Natural killer cell (primary cell): ENCODE data around the gene TTLL1. TPM values are rescaled to one million over a fixed set of nuclear protein-coding genes. Genes with fewer than 3 reads are reported as not detected.

Experiments
- ATAC-seq, 3 donors: fragments of 150-1000 bp in 2 of 3; fragments of 200-7000 bp in 1 of 3; cut with Tn5 transposase; 1 replicate in 1 of 3; 2 replicates in 2 of 3; pipeline ENCODE4 v1.10.0; 2021; ENCODE audit warnings: mild to moderate bottlenecking in 2 of 3, moderate library complexity in 2 of 3
- DNase-seq, 2 donors: peaks; one replicate each; pipeline versions ENCODE4 v3.0.0 to v3.0.0-alpha.2; 2013 to 2021; ENCODE audit warnings: mixed read lengths in 1 of 2
- H3K27ac ChIP-seq: one replicate; pipeline ENCODE4 v1.5.1; 2013; ENCODE audit warnings: mild to moderate bottlenecking, low read length
- H3K27me3 ChIP-seq: one replicate; pipeline ENCODE4 v1.6.1; 2013; ENCODE audit warnings: low read length; ENCODE audit not compliant: control insufficient read depth, insufficient read depth
- H3K36me3 ChIP-seq: one replicate; pipeline ENCODE4 v1.6.1; 2013; ENCODE audit warnings: low read length; ENCODE audit not compliant: control insufficient read depth, insufficient read depth
- H3K4me1 ChIP-seq: one replicate; pipeline ENCODE4 v1.6.1; 2013; ENCODE audit warnings: low read length; ENCODE audit not compliant: control insufficient read depth, insufficient read depth
- H3K4me3 ChIP-seq: one replicate; pipeline ENCODE4 v1.5.1; 2013; ENCODE audit warnings: low read length
- H3K9me3 ChIP-seq: one replicate; pipeline ENCODE4 v1.6.1; 2013; ENCODE audit warnings: low read length; ENCODE audit not compliant: control insufficient read depth, insufficient read depth
- H3K27ac Mint-ChIP-seq, 2 donors: one replicate each; pipeline ENCODE4 v1.8.0; 2022; ENCODE audit warnings: mild to moderate bottlenecking in 2 of 2, mixed read lengths in 2 of 2, moderate library complexity in 1 of 2
- H3K27me3 Mint-ChIP-seq, 2 donors: one replicate each; pipeline ENCODE4 v1.8.0; 2022; ENCODE audit warnings: low read depth in 2 of 2, mixed read lengths in 2 of 2
- H3K36me3 Mint-ChIP-seq: one replicate; pipeline ENCODE4 v1.8.0; 2022; ENCODE audit warnings: mixed read lengths
- H3K4me1 Mint-ChIP-seq, 2 donors: one replicate each; pipeline ENCODE4 v1.8.0; 2022; ENCODE audit warnings: mixed read lengths in 2 of 2
- H3K4me3 Mint-ChIP-seq: one replicate; pipeline ENCODE4 v1.8.0; 2022; ENCODE audit warnings: mild to moderate bottlenecking, moderate library complexity, mixed read lengths
- H3K9me3 Mint-ChIP-seq, 2 donors: one replicate each; pipeline ENCODE4 v1.8.0; 2022; ENCODE audit warnings: mixed read lengths in 2 of 2
- WGBS: methylation state at CpG from one replicate; pipeline ENCODE4 v1.1.7; 2013; ENCODE audit warnings: missing lambda C conversion rate; ENCODE audit not compliant: insufficient coverage; 5-methylcytosine and 5-hydroxymethylcytosine counted together
- intact Hi-C: fragments of 100-400 bp; cut with micrococcal nuclease; formaldehyde crosslinking; loops from one replicate; pipeline ENCODE4 v1.14.2; 2022
- total RNA-seq, 4 donors: library from RNA; stranded (reverse); fragments of 120-200 nt in 1 of 4; gene quantifications; one replicate each; pipeline versions ENCODE4 v1.2.3 to v1.2.4, GENCODE V29; 2013 to 2022
- TF ChIP-seq, protein P1 (sequence below): fragments of 200-600 bp; IDR thresholded peaks from one replicate; pipeline ENCODE4 v1.8.0; 2022; ENCODE audit warnings: antibody characterized with exemption

Gene TTLL1
- total RNA-seq, 3 donors from 2014 or later (not counting 1 experiment from before 2014, with no cell fraction given), result 4.4 to 6.5 (median 6.0) TPM

DNA sequence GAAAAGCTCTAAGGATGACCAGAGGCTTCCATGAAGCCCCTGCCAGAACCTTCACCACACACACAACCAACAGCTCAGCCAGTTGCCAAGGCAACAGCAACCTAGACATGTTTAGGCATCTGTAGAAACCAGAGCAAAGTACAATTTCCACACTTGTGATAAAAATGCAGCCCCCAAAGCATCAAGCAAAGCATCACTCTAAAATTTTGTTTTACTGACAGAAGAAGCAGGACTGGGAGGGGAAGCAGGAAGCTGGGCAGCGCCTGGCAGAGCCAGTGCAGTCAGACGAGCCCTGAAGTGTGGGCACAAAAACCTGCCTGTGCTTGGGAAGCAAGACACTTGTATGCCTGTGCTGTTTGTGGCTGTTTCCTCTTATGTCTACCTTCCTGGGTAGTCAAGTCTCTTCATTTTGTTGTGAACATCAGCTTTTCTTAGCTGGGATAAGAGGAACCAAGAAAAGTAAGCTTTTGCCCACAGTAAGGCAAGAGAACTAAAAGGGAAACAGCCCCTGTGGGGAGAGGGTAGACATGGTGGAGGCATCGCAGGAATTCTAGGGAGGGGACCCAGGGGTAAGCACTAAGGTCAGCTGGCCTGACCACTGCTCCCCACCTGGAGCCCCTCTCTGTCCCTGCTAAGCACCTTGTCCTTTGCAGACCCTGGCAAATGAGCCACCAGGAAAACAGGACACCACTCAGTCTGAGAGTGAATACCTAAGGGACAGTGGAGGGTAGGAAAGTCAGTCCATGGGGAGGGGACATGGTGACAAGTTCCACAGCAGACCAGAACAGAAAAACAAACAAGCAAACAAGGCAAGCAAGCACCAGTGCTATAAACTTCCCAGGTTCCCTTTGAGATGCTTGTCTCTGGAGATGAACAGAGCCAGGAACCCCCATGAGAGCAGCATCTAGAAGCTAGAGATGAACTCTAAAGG is 87.7 kb downstream of the TTLL1 start:
- no peaks in the 10 kb centered on the region for H3K27me3 ChIP-seq
- Mint-ChIP-seq H3K27ac (peak overlapping the region; percentile 8 to 61), H3K4me1 (peaks cover 73 to 75% of the 10 kb centered on the region in 2 donors), H3K4me3 (no peak overlapping the region), H3K9me3 (no peaks in the 10 kb centered on the region), H3K27me3 (no peaks in the 10 kb centered on the region), H3K36me3 (no peaks in the 10 kb centered on the region)
- H3K9me3 ChIP-seq, result no peaks in the 10 kb centered on the region
- H3K27ac ChIP-seq, result no peak overlapping the region
- H3K36me3 ChIP-seq, result no peaks in the 10 kb centered on the region
- no peak overlapping the region for H3K4me3 ChIP-seq
- TF ChIP-seq, protein P1, sequence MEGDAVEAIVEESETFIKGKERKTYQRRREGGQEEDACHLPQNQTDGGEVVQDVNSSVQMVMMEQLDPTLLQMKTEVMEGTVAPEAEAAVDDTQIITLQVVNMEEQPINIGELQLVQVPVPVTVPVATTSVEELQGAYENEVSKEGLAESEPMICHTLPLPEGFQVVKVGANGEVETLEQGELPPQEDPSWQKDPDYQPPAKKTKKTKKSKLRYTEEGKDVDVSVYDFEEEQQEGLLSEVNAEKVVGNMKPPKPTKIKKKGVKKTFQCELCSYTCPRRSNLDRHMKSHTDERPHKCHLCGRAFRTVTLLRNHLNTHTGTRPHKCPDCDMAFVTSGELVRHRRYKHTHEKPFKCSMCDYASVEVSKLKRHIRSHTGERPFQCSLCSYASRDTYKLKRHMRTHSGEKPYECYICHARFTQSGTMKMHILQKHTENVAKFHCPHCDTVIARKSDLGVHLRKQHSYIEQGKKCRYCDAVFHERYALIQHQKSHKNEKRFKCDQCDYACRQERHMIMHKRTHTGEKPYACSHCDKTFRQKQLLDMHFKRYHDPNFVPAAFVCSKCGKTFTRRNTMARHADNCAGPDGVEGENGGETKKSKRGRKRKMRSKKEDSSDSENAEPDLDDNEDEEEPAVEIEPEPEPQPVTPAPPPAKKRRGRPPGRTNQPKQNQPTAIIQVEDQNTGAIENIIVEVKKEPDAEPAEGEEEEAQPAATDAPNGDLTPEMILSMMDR, result no peak
- intact Hi-C loops, result no loop called here
- WGBS, result 26% methylated on average over 3 of the region's 3 CpGs
- DNase-seq (peak in 1 of 2 donors; percentile 28), ATAC-seq (peak in 2 of 3 donors; percentile 29 to 51)
- H3K4me1 ChIP-seq, result peaks cover 28% of the 10 kb centered on the region

DNA sequence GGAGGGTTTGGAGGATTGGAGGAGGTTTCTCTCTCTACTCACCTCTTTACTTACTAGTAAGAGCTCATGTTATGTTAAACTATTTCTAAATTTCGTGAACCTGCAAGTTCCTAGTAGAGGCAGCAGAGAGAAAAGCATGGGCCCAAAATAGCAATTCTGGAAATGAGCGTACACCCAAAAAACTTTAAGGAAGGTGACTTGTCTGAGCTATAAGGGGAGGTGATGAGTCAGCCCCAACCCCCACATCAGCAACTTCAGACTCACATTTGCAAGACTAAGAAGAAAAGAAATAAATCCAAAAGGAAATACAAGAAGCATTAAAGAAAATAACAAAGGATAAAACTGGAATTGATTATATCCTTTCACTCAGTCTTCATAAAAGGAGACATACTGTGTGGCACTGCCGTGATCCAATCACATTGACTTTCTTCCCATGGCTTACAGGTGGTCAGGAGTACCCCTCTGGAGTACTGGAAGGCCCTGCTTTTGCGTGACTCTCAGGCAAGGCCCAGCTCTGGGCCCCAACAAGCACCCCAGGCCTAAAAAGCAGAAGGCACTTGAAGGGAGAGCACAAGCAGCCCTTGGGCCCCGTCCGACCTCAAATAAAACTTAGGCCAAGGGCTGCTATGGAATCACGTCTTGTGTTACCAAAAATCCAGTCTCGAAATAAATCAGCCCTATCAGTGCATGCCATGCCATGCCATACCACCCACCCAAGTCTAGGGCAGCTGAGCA is 88.6 kb downstream of the TTLL1 start:
- Histone ChIP-seq H3K27me3 (no peaks in the 10 kb centered on the region), H3K4me1 (peaks cover 29% of the 10 kb centered on the region), H3K4me3 (no peak overlapping the region), H3K9me3 (no peaks in the 10 kb centered on the region), H3K27ac (no peak overlapping the region), H3K36me3 (no peaks in the 10 kb centered on the region)
- Mint-ChIP-seq H3K27ac (peak overlapping the region in 1 of 2 donors; percentile 61), H3K4me3 (no peak overlapping the region), H3K4me1 (peaks cover 73 to 78% of the 10 kb centered on the region in 2 donors), H3K9me3 (no peaks in the 10 kb centered on the region), H3K27me3 (no peaks in the 10 kb centered on the region), H3K36me3 (no peaks in the 10 kb centered on the region)
- 80% methylated on average over 6 of the region's 8 CpGs for WGBS
- DNase-seq (no peak), ATAC-seq (no peak)
- TF ChIP-seq, protein P1, result no peak
- intact Hi-C loops, result no loop called here

DNA sequence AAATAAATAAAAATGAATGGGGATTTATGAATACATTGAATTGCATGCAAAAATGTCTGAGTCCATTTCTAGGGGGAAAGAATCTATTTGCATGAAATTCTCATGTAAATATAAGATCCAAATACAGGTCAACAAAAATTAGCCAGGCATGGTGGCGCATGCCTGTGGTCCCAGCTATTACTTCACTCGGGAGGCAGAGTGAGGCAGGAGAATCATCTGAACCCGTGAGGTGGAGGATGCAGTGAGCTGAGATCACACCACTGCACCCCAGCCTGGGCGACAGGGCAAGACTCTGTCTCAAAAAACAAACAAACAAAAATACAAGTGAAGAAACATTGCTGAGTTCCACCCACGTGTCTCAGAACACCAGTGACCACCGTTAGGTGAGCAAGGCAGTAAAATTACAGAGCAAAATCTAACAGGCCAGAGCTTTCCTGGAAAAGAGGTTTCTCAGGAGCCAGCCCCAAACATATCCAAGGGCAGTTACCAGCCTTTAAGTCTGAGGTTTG is 91.6 kb downstream of the TTLL1 start:
- intact Hi-C loops, result no loop called here
- Histone ChIP-seq H3K27me3 (no peaks in the 10 kb centered on the region), H3K36me3 (no peaks in the 10 kb centered on the region), H3K27ac (no peak overlapping the region), H3K4me3 (no peak overlapping the region), H3K9me3 (no peaks in the 10 kb centered on the region), H3K4me1 (peaks cover 39% of the 10 kb centered on the region)
- Mint-ChIP-seq H3K4me3 (no peak overlapping the region), H3K27ac (peak overlapping the region; percentile 1 to 72), H3K4me1 (peaks cover 63 to 71% of the 10 kb centered on the region in 2 donors), H3K36me3 (no peaks in the 10 kb centered on the region), H3K9me3 (no peaks in the 10 kb centered on the region), H3K27me3 (no peaks in the 10 kb centered on the region)
- no peak for DNase-seq
- TF ChIP-seq, protein P1, result no peak
- ATAC-seq, result no peak
- 67% methylated on average over 6 of the region's 6 CpGs for WGBS
